Measurements from ENCODE around the gene PPRC1. TPM values are rescaled to one million over a fixed set of nuclear protein-coding genes. Genes with fewer than 3 reads are reported as not detected.

The PPRC1 gene
- total RNA-seq, 2 experiments from 2014 or later, result 22.0 to 22.9 TPM

DNA sequence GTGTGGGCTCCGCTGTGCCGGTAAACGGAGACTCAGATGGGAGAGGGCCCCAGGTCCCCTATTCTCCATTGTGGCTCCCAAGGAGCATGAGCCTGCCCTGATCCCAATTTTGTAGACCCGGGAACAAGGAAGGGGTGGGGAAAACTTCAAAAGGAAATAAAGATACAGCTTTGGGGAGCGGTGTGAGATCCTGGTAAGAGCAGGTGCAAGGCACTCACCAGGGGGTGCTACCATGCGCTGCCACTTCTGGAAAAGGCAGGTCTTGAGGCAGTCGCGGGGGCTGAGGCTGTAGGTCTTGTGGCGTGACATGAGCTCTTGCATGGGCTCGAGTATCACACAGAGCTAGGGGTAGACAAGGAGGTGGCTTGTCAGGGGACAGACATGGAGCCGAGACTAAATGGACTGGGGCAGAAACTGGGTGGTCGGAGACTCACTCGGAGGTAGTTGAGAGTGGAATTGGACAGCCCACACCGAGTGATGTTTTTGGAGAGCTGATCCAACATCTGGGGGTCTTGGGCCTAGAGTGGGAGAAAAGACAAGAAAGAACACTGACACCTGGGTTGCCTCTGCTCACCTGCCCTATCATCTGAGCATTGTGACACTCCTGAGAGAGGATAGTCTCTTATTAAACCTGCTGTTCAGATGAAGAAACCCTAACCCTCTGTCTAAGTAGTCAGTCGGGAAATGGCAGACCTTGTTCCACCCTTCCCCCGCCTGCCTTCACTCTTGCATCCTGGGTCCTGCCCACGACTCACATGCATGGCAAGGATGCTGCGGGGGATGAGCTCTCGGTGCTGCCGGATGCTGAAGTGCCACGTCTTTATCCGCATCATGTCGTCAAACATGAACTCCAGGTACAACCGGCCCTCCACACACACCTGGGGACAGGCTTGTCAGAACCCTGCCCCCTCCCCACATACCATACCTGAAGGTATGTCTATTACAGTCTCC, 23.4 kb upstream of the PPRC1 start:
- Mint-ChIP-seq H3K9me3 (no peaks in the 10 kb centered on the region), H3K27ac (peak overlapping the region; percentile 33), H3K27me3 (no peaks in the 10 kb centered on the region), H3K36me3 (ENCODE audit: low read depth) (peaks cover 75% of the 10 kb centered on the region), H3K4me3 (peak overlapping the region; percentile 34), H3K4me1 (ENCODE audit: low read depth) (peaks cover 45% of the 10 kb centered on the region)
- Histone ChIP-seq H3K27ac (ENCODE audit: low read depth in 1 of 2, low read length in 2 of 2) (no peak overlapping the region), H3K27me3 (ENCODE audit: control insufficient read depth in 1 of 2, insufficient read depth in 2 of 2, low read length in 2 of 2) (no peaks in the 10 kb centered on the region), H3K9me3 (ENCODE audit: control insufficient read depth in 1 of 2, insufficient read depth in 1 of 2, low read length in 2 of 2) (no peaks in the 10 kb centered on the region), H3K4me3 (ENCODE audit: low read length) (no peak overlapping the region), H3K36me3 (ENCODE audit: insufficient read depth, low read length) (peaks cover 54% of the 10 kb centered on the region), H3K4me1 (ENCODE audit: insufficient read depth, low read length) (peaks cover 42% of the 10 kb centered on the region)
- no peak for DNase-seq
- intact Hi-C loops (cut with DNase I, micrococcal nuclease), result no loop called here
- ATAC-seq (ENCODE audit: poor library complexity), result no peak
- TF ChIP-seq, protein P1, sequence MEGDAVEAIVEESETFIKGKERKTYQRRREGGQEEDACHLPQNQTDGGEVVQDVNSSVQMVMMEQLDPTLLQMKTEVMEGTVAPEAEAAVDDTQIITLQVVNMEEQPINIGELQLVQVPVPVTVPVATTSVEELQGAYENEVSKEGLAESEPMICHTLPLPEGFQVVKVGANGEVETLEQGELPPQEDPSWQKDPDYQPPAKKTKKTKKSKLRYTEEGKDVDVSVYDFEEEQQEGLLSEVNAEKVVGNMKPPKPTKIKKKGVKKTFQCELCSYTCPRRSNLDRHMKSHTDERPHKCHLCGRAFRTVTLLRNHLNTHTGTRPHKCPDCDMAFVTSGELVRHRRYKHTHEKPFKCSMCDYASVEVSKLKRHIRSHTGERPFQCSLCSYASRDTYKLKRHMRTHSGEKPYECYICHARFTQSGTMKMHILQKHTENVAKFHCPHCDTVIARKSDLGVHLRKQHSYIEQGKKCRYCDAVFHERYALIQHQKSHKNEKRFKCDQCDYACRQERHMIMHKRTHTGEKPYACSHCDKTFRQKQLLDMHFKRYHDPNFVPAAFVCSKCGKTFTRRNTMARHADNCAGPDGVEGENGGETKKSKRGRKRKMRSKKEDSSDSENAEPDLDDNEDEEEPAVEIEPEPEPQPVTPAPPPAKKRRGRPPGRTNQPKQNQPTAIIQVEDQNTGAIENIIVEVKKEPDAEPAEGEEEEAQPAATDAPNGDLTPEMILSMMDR (IDR thresholded peaks at IDR 0.05), result no peak
- POLR2A ChIA-PET, result no interaction called here
- CTCF ChIA-PET, result interaction anchor here (1.0 kb wide), 1 partner anchor 36 kb away, joined by 3 read pairs; no protein-coding TSS in a partner anchor

DNA sequence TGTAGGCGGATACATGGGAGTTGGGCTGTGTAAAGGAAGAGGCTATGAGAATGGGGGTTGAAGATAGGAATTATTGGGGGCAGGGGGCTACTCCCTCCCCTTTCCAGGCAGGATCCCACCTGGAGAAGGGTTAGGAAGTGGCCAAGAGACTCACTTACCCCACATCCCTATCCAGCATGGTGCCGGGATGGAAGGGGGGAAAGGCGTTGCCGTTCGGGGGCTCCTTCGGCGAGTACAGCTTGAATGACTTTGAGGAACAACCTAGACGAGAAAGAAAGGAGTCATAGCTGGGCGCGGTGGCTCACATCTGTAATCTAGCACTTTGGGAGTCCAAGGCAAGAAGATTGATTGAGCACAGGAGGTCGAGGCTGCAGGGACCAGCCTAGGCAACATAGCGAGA, 21.6 kb upstream of the PPRC1 start:
- ChIA-PET CTCF (no interaction called here), POLR2A (interaction anchor here (0.6 to 1.0 kb wide), 2 partner anchors 17 to 28 kb away, joined by 3 read pairs; no protein-coding TSS in a partner anchor)
- H3K27ac ChIP-seq (ENCODE audit: low read depth in 1 of 2, low read length in 2 of 2), result no peak overlapping the region
- H3K36me3 Mint-ChIP-seq (ENCODE audit: low read depth), result peaks cover 69% of the 10 kb centered on the region
- peaks cover 48% of the 10 kb centered on the region for H3K4me1 Mint-ChIP-seq (ENCODE audit: low read depth)
- H3K4me3 Mint-ChIP-seq, result peak overlapping the region; percentile 48
- H3K4me3 ChIP-seq (ENCODE audit: low read length), result no peak overlapping the region
- H3K27me3 Mint-ChIP-seq, result no peaks in the 10 kb centered on the region
- peaks cover 51% of the 10 kb centered on the region for H3K36me3 ChIP-seq (ENCODE audit: insufficient read depth, low read length)
- H3K27me3 ChIP-seq (ENCODE audit: control insufficient read depth in 1 of 2, insufficient read depth in 2 of 2, low read length in 2 of 2), result no peaks in the 10 kb centered on the region
- no peak for DNase-seq
- H3K9me3 ChIP-seq (ENCODE audit: control insufficient read depth in 1 of 2, insufficient read depth in 1 of 2, low read length in 2 of 2), result no peaks in the 10 kb centered on the region
- intact Hi-C loops (cut with DNase I, micrococcal nuclease), result no loop called here
- H3K27ac Mint-ChIP-seq, result no peak overlapping the region
- no peak for ATAC-seq (ENCODE audit: poor library complexity)
- H3K9me3 Mint-ChIP-seq, result no peaks in the 10 kb centered on the region
- peaks cover 43% of the 10 kb centered on the region for H3K4me1 ChIP-seq (ENCODE audit: insufficient read depth, low read length)
- TF ChIP-seq, protein P1 (IDR thresholded peaks at IDR 0.05), result no peak

DNA sequence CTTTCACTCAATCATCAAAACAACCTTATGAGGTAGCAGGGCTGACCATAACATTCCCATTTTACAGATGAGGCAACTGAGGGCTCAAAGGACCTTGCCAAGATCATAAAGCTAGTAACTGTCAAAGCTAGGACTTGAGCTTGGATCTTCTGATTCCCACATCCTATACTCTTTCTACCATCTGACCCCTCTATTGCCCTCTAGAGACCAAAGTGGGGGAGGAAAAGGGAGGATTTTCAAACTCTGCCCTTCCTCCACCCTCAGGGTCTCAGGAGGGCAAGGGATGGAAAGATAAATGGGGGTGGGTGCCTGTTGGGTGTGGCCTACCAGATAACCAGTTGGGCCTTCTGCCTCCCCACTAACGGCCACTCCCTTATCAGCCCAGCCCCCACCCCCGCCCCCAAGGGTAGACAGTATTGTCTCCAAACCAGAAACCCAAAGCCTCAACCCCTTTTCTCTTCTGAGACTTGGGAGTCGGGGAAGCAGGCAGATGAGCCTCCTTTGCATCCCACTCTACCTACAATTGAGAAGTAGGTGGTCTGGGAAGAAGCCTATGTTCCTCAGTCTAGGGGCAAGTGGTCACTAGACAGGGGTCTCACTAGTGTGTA, 20.5 kb upstream of the PPRC1 start:
- H3K4me1 ChIP-seq (ENCODE audit: insufficient read depth, low read length), result peaks cover 53% of the 10 kb centered on the region
- TF ChIP-seq, protein P1 (IDR thresholded peaks at IDR 0.05), result peak; percentile 20
- CTCF ChIA-PET, result interaction anchor here (0.6 kb wide), 1 partner anchor 74 kb away, joined by 4 read pairs; no protein-coding TSS in a partner anchor
- H3K36me3 Mint-ChIP-seq (ENCODE audit: low read depth), result peaks cover 63% of the 10 kb centered on the region
- no peaks in the 10 kb centered on the region for H3K27me3 ChIP-seq (ENCODE audit: control insufficient read depth in 1 of 2, insufficient read depth in 2 of 2, low read length in 2 of 2)
- intact Hi-C loops (cut with DNase I, micrococcal nuclease), result loop anchor here in 1 of 2 experiments (2.0 kb wide), 1 partner anchor 40 kb away; no protein-coding TSS in a partner anchor
- H3K36me3 ChIP-seq (ENCODE audit: insufficient read depth, low read length), result peaks cover 45% of the 10 kb centered on the region
- POLR2A ChIA-PET, result interaction anchor here (1.0 kb wide), 1 partner anchor 29 kb away, joined by 3 read pairs; no protein-coding TSS in a partner anchor
- peak overlapping the region; percentile 36 for H3K27ac Mint-ChIP-seq
- no peaks in the 10 kb centered on the region for H3K9me3 ChIP-seq (ENCODE audit: control insufficient read depth in 1 of 2, insufficient read depth in 1 of 2, low read length in 2 of 2)
- peaks cover 58% of the 10 kb centered on the region for H3K4me1 Mint-ChIP-seq (ENCODE audit: low read depth)
- no peaks in the 10 kb centered on the region for H3K9me3 Mint-ChIP-seq
- no peak overlapping the region for H3K27ac ChIP-seq (ENCODE audit: low read depth in 1 of 2, low read length in 2 of 2)
- no peak overlapping the region for H3K4me3 Mint-ChIP-seq
- ATAC-seq (ENCODE audit: poor library complexity) (no peak), DNase-seq (no peak)
- no peak overlapping the region for H3K4me3 ChIP-seq (ENCODE audit: low read length)
- H3K27me3 Mint-ChIP-seq, result no peaks in the 10 kb centered on the region
